HFFc6 (cell line): ENCODE results near the gene ARFGAP3. TPM values are rescaled to one million over a fixed set of nuclear protein-coding genes. Genes with fewer than 3 reads are reported as not detected.

Source experiments
- DNase-seq: peaks from one replicate; pipeline ENCODE4 v3.0.0-alpha.2; 2018
- H3K27ac Mint-ChIP-seq: 2 replicates; pipeline ENCODE4 v1.8.0; 2020; ENCODE audit warnings: mild to moderate bottlenecking, mixed read lengths
- H3K27me3 Mint-ChIP-seq: 2 replicates; pipeline ENCODE4 v1.8.0; 2021; ENCODE audit warnings: mild to moderate bottlenecking, moderate library complexity, mixed read lengths; ENCODE audit not compliant: insufficient read depth
- H3K36me3 Mint-ChIP-seq: 2 replicates; pipeline ENCODE4 v1.8.0; 2021; ENCODE audit warnings: low read depth, mixed read lengths
- H3K4me1 Mint-ChIP-seq: 2 replicates; pipeline ENCODE4 v1.8.0; 2020; ENCODE audit warnings: low read depth, mixed read lengths
- H3K4me3 Mint-ChIP-seq: 2 replicates; pipeline ENCODE4 v1.8.0; 2020; ENCODE audit warnings: mild to moderate bottlenecking, moderate library complexity, mixed read lengths
- H3K9me3 Mint-ChIP-seq: 2 replicates; pipeline ENCODE4 v1.8.0; 2020; ENCODE audit warnings: mild to moderate bottlenecking, mixed read lengths
- total RNA-seq, 6 experiments: library from RNA; stranded (reverse); fragmentation: NEBNext Ultra II Directional; extraction: Animal tissue kit (Norgen Biotek cat#: 25700); gene quantifications; 2 replicates in 1 of 6; 3 replicates in 5 of 6; pipeline ENCODE4 v1.2.3, GENCODE V29; 2021
- TF ChIP-seq, protein P1 (sequence below): fragments of 200-600 bp; sonication (generic); IDR thresholded peaks from 2 replicates; pipeline ENCODE4 v1.5.0; 2021; ENCODE audit warnings: antibody characterized with exemption, mild to moderate bottlenecking

Gene ARFGAP3
- total RNA-seq, 6 experiments from 2014 or later: 62.6 to 77.7 (median 66.8) TPM

DNA sequence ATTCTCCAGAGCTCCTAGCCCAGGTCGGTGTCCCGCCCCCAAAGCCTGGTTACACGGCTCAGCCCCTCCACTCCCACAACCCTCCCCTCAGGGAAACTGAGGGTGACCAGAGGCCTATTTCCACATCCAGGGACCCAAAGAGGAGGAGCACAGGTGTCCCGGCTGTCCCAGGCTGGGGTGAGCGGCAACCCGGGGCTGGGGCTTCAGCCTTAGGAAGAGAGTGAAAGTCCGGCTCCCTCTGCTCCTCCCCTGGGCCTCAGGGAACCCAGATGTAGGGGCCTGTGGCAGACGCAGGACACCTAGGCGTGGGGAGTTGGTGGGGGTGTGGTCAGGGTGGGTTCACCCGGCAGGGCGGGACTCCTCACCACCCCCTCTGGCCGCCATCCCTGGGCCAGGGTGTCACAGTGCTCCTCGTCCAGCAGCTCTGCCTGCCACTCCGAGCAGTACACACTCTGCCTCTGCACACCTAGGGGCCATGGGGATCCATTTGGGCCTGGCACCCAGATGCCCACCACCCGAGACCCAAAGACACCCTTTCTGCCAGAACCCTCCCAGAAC lies 63.1 kb downstream of the ARFGAP3 start:
- Mint-ChIP-seq H3K4me1 (peaks cover 16% of the 10 kb centered on the region), H3K4me3 (no peak overlapping the region), H3K27ac (no peak overlapping the region; the same call in 1 of the 2 replicates), H3K27me3 (peaks cover 11% of the 10 kb centered on the region), H3K36me3 (peaks cover 16% of the 10 kb centered on the region; the same call in 1 of the 2 replicates), H3K9me3 (no peaks in the 10 kb centered on the region)
- DNase-seq: no peak
- TF ChIP-seq, protein P1, sequence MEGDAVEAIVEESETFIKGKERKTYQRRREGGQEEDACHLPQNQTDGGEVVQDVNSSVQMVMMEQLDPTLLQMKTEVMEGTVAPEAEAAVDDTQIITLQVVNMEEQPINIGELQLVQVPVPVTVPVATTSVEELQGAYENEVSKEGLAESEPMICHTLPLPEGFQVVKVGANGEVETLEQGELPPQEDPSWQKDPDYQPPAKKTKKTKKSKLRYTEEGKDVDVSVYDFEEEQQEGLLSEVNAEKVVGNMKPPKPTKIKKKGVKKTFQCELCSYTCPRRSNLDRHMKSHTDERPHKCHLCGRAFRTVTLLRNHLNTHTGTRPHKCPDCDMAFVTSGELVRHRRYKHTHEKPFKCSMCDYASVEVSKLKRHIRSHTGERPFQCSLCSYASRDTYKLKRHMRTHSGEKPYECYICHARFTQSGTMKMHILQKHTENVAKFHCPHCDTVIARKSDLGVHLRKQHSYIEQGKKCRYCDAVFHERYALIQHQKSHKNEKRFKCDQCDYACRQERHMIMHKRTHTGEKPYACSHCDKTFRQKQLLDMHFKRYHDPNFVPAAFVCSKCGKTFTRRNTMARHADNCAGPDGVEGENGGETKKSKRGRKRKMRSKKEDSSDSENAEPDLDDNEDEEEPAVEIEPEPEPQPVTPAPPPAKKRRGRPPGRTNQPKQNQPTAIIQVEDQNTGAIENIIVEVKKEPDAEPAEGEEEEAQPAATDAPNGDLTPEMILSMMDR: no peak

DNA sequence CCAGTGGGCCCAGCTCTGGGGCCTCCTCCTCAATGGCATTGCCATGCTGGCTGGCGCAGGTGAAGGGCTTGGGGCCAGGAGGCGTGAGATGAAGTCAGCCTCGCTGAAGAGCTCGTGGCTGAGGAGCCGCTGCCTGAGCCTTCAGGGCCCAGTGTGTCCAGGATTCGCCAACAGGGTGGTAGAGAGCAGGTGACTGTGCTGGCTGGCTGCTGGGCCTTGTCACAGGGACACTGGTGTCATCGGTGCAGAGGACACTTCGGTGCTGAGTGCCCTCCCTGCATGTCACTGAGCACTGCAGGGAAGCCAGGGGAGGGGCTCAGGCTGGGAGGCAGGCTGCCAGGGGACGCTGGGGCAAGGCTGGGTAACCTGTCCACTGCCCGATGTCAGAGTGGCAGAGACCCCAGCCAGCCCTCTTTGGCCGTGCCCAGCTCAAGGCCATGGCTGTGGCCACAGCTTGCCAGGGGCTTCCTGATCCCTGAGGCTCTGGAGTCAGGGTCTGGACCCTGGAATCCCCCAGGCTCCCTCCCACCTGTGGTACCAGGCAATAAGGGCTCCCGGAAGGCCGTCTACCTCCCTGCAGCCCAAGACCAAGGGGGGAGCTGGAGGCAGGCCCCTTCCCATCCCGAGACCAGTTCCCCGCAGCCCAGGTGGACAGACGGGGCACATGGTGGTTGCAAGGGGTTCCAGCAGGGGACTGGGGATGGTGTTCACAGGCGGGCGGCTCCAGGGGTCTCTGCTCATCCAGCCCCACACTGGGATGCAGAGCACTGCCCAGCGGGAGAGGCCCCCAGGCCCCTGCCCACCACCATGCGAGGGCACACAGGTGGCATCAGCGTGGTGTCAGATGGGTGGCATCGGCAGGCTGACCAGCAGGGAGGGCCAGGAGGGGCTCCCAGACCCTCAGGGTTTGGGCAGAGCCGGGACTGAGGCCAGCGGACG lies 63.9 kb downstream of the ARFGAP3 start:
- DNase-seq: no peak
- H3K27ac Mint-ChIP-seq: no peak overlapping the region
- peaks cover 16% of the 10 kb centered on the region; the same call in 1 of the 2 replicates for H3K36me3 Mint-ChIP-seq
- H3K4me1 Mint-ChIP-seq: peaks cover 16% of the 10 kb centered on the region
- no peaks in the 10 kb centered on the region for H3K9me3 Mint-ChIP-seq
- no peak overlapping the region for H3K4me3 Mint-ChIP-seq
- TF ChIP-seq, protein P1: no peak
- H3K27me3 Mint-ChIP-seq: peaks cover 11% of the 10 kb centered on the region

DNA sequence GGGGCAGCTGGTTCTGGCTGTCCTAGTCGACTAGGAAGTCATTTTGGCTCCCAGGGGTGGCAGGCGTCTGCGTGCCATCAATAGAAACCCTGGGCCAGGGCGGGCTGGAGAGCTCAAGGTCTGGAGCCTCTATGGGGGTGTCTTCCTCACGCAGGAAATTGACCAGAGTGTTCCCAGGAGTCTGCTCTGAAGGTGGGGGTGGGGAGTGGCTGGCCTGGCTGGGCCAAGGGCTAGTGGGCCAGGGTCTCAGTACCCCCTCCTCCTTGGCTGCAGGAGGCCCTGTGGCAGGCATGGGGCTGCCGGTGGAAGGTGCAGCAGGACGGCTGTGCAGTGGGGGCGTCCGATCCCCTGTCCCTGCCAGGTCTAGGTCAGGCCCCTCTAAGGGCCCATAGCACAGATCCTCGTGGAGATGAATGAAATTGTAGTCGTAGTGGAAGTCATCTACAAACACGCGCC lies 64.6 kb downstream of the ARFGAP3 start:
- no peak for DNase-seq
- Mint-ChIP-seq H3K9me3 (no peaks in the 10 kb centered on the region), H3K27ac (no peak overlapping the region), H3K4me3 (no peak overlapping the region), H3K4me1 (peaks cover 14% of the 10 kb centered on the region), H3K36me3 (peaks cover 11% of the 10 kb centered on the region; the same call in 1 of the 2 replicates), H3K27me3 (peaks cover 11% of the 10 kb centered on the region)
- TF ChIP-seq, protein P1: no peak

DNA sequence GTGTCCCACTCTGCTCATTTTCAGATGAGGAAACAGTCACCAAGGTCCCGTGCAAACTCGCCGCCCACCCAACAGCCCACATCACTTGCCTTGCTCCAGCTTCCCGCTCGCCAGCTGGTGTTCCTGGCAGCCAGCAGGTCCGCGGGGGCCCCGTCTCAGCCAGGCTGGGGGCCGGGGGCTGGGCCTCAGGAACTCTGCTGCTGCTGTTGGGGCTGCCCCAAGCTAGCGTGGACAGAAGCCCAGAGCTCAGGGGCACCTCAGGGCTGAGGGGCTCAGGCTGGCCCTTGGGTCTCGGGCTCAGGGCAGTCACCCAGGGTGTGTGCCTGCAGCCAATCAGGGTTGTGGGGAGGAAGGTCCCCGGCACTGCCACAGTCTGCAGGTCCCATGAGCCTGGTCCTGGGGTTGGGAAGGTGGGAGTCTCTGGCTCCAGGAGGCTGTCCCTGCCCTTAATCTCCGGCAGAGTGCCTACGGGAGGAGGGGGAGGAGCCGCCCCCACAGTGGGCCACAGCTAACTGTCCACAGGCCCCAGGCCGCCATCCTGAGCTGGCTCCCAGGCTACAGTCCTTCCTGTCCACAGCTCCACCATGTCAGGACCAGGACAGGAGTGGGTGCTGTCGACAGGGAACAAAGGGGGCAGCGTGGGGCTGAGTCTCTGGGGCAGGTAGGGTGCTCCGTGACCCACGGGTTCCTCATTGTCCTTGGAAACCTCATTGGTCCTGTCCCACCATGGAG lies 65.2 kb downstream of the ARFGAP3 start:
- TF ChIP-seq, protein P1: no peak
- Mint-ChIP-seq H3K27ac (no peak overlapping the region; the same call in 1 of the 2 replicates), H3K27me3 (peaks cover 11% of the 10 kb centered on the region), H3K4me1 (peaks cover 12% of the 10 kb centered on the region), H3K4me3 (no peak overlapping the region), H3K9me3 (no peaks in the 10 kb centered on the region), H3K36me3 (peaks cover 9% of the 10 kb centered on the region; the same call in 1 of the 2 replicates)
- DNase-seq: no peak

DNA sequence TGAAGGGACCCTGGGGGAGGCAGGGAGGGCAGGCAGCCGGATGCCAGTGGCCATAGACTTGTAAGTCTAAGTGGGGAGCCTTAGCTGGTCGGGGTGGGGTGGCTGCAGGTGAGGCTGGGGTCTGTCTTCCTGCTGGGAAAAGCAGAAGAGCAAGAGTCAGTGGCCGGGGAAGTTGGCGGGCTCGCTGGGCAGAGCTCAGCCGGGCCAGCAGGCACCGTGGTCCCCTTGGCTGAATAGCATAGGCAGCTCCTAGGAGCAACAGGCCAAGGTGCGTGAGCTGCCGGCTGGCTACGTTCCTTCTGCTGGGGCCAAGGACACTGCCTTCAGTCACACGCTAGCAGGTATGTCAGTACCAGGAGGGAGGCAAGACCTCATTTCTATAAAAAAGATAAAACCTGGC lies 68.6 kb downstream of the ARFGAP3 start:
- TF ChIP-seq, protein P1: no peak
- H3K27me3 Mint-ChIP-seq: peaks cover 2% of the 10 kb centered on the region
- H3K4me1 Mint-ChIP-seq: peaks cover 12% of the 10 kb centered on the region
- no peak overlapping the region for H3K27ac Mint-ChIP-seq
- H3K9me3 Mint-ChIP-seq: no peaks in the 10 kb centered on the region
- no peak overlapping the region for H3K4me3 Mint-ChIP-seq
- H3K36me3 Mint-ChIP-seq: no peaks in the 10 kb centered on the region; the same call in 1 of the 2 replicates
- no peak for DNase-seq
